Upper lobe of left lung (tissue), 6 donors: ENCODE results near the gene SRP68. TPM values are rescaled to one million over a fixed set of nuclear protein-coding genes. Genes with fewer than 3 reads are reported as not detected.

Source experiments
- ATAC-seq, 2 donors: fragments of 200-7000 bp; cut with Tn5 transposase; one replicate each; pipeline ENCODE4 v1.9.1; 2022; ENCODE audit warnings: mild to moderate bottlenecking in 2 of 2, moderate library complexity in 2 of 2; ENCODE audit not compliant: low FRiP score in 2 of 2
- DNase-seq, 2 donors: peaks; one replicate each; pipeline ENCODE4 v3.0.0-alpha.2; 2019 to 2020
- H3K27ac ChIP-seq, 4 donors: fragments of 200-600 bp; sonication (generic); one replicate each; pipeline ENCODE4 v1.5.1; 2016 to 2019
- H3K27me3 ChIP-seq, 4 donors: fragments of 200-600 bp; sonication (generic); one replicate each; pipeline ENCODE4 v1.5.1; 2017 to 2019
- H3K36me3 ChIP-seq, 4 donors: fragments of 200-600 bp; sonication (generic); one replicate each; pipeline ENCODE4 v1.5.1; 2016 to 2019
- H3K4me1 ChIP-seq, 4 donors: fragments of 200-600 bp; sonication (generic); one replicate each; pipeline ENCODE4 v1.5.1; 2018 to 2019
- H3K4me3 ChIP-seq, 4 donors: fragments of 200-600 bp; sonication (generic); one replicate each; pipeline ENCODE4 v1.5.1; 2017 to 2019; ENCODE audit warnings: mild to moderate bottlenecking in 2 of 4, moderate library complexity in 1 of 4
- H3K9me3 ChIP-seq, 4 donors: fragments of 200-600 bp; sonication (generic); one replicate each; pipeline ENCODE4 v1.5.1; 2018 to 2019
- EP300 ChIP-seq, 4 donors: sonication (generic); formaldehyde crosslinking; IDR thresholded peaks; one replicate each; pipeline ENCODE4 v1.5.1; 2017; ENCODE audit warnings: antibody characterized with exemption in 4 of 4, control low read depth in 2 of 4
- POLR2A ChIP-seq, 4 donors: fragments of 450-650 bp; IDR thresholded peaks; one replicate each; pipeline ENCODE4 v1.5.1; 2016 to 2017; ENCODE audit warnings: antibody characterized with exemption in 4 of 4, mild to moderate bottlenecking in 2 of 4
- POLR2AphosphoS5 ChIP-seq, 2 donors: sonication (generic); formaldehyde crosslinking; IDR thresholded peaks; one replicate each; pipeline ENCODE4 v1.5.1; 2017; ENCODE audit warnings: antibody characterized with exemption in 2 of 2
- WGBS, 2 donors: methylation state at CpG; one replicate each; pipeline ENCODE4 v1.1.5; 2017 to 2018; 5-methylcytosine and 5-hydroxymethylcytosine counted together
- total RNA-seq, 6 donors: library from RNA; depleted of rRNA in 4 of 6; stranded (reverse); fragments of >200 nt in 4 of 6; gene quantifications; one replicate each; pipeline versions ENCODE4 v1.1.0 to v1.2.1, GENCODE V29; 2016 to 2021
- TF ChIP-seq, protein P1 (sequence below), 6 experiments: fragments of 450-650 bp in 4 of 6; fragments of 200-600 bp in 2 of 6; sonication (generic) in 2 of 6; IDR thresholded peaks; one replicate each; pipeline ENCODE4 v1.5.1; 2016 to 2019; ENCODE audit warnings: antibody characterized with exemption in 6 of 6
- donor health status: DM: no; HTN: no; CAD: no; lungs with moderate emphysema.
- donor health status: DM: no; HTN: yes; CAD: no; lungs with severe emphysema.

Gene SRP68
- total RNA-seq, 6 donors from 2014 or later: 41.8 to 68.2 (median 56.1) TPM

- no peak for DNase-seq
- WGBS, 2 donors: 90 to 92% methylated on average over 7 of the region's 7 CpGs
- ATAC-seq: no peak
- Histone ChIP-seq H3K27me3 (no peaks in the 10 kb centered on the region), H3K36me3 (no peaks in the 10 kb centered on the region), H3K9me3 (no peaks in the 10 kb centered on the region), H3K4me3 (no peak overlapping the region), H3K4me1 (no peaks in the 10 kb centered on the region), H3K27ac (no peak overlapping the region)
- TF ChIP-seq, protein P1, sequence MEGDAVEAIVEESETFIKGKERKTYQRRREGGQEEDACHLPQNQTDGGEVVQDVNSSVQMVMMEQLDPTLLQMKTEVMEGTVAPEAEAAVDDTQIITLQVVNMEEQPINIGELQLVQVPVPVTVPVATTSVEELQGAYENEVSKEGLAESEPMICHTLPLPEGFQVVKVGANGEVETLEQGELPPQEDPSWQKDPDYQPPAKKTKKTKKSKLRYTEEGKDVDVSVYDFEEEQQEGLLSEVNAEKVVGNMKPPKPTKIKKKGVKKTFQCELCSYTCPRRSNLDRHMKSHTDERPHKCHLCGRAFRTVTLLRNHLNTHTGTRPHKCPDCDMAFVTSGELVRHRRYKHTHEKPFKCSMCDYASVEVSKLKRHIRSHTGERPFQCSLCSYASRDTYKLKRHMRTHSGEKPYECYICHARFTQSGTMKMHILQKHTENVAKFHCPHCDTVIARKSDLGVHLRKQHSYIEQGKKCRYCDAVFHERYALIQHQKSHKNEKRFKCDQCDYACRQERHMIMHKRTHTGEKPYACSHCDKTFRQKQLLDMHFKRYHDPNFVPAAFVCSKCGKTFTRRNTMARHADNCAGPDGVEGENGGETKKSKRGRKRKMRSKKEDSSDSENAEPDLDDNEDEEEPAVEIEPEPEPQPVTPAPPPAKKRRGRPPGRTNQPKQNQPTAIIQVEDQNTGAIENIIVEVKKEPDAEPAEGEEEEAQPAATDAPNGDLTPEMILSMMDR (IDR thresholded peaks at IDR 0.05): no peak
- TF ChIP-seq EP300 (IDR thresholded peaks at IDR 0.05): no peak
- TF ChIP-seq POLR2AphosphoS5 (IDR thresholded peaks at IDR 0.05): no peak
Observed at GRCh38 chr17:76115138-76115754, 42.9 kb upstream of the SRP68 start.

- Histone ChIP-seq H3K27ac (no peak overlapping the region), H3K9me3 (no peaks in the 10 kb centered on the region), H3K27me3 (no peaks in the 10 kb centered on the region), H3K4me1 (no peaks in the 10 kb centered on the region), H3K36me3 (no peaks in the 10 kb centered on the region), H3K4me3 (no peak overlapping the region)
- ATAC-seq (no peak), DNase-seq (no peak)
- 73 to 81% methylated on average over 2 of the region's 2 CpGs for WGBS, 2 donors
- TF ChIP-seq POLR2AphosphoS5 (IDR thresholded peaks at IDR 0.05) (no peak), EP300 (IDR thresholded peaks at IDR 0.05) (no peak), POLR2A (IDR thresholded peaks at IDR 0.05) (no peak)
- TF ChIP-seq, protein P1 (IDR thresholded peaks at IDR 0.05): no peak
Observed at GRCh38 chr17:76111956-76112355, 39.6 kb upstream of the SRP68 start.

DNA sequence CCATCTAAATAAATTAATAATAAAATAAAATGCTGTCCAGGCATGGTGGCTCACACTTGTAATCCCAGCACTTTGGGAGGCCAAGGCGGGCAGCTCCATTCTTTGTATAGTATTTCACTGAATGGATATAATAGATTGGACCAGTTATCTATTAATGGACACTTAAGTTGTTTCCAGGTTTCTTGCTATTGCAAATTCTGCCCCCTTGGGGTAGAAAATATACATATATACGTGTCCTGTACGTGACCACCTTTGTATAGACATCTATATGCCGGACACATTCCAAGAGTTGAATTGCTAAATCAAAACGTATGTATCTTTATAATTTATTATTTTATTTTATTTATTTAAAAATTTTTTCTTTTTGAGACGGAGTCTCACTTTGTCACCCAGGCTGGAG lies 35.2 kb upstream of the SRP68 start:
- ATAC-seq (no peak), DNase-seq (no peak)
- no peak overlapping the region for H3K4me3 ChIP-seq
- no peaks in the 10 kb centered on the region for H3K27me3 ChIP-seq
- 80 to 81% methylated on average over 6 of the region's 6 CpGs for WGBS, 2 donors
- TF ChIP-seq POLR2A (IDR thresholded peaks at IDR 0.05) (no peak), POLR2AphosphoS5 (IDR thresholded peaks at IDR 0.05) (no peak), EP300 (IDR thresholded peaks at IDR 0.05) (no peak)
- TF ChIP-seq, protein P1 (IDR thresholded peaks at IDR 0.05): no peak
- H3K36me3 ChIP-seq: no peaks in the 10 kb centered on the region
- H3K27ac ChIP-seq: no peak overlapping the region
- H3K9me3 ChIP-seq: no peaks in the 10 kb centered on the region
- peaks cover 9 to 16% (median 10%) of the 10 kb centered on the region in 4 donors for H3K4me1 ChIP-seq

- no peak overlapping the region for H3K4me3 ChIP-seq
- DNase-seq (no peak), ATAC-seq (no peak)
- H3K27me3 ChIP-seq: no peaks in the 10 kb centered on the region
- H3K27ac ChIP-seq: no peak overlapping the region
- H3K36me3 ChIP-seq: peaks cover 0 to 3% (median under 1%) of the 10 kb centered on the region in 4 donors
- WGBS, 2 donors: 81% methylated on average over 3 of the region's 3 CpGs
- TF ChIP-seq EP300 (IDR thresholded peaks at IDR 0.05) (no peak), POLR2AphosphoS5 (IDR thresholded peaks at IDR 0.05) (no peak), POLR2A (IDR thresholded peaks at IDR 0.05) (no peak)
- TF ChIP-seq, protein P1 (IDR thresholded peaks at IDR 0.05): no peak
- H3K4me1 ChIP-seq: peaks cover 16 to 24% (median 18%) of the 10 kb centered on the region in 4 donors
- no peaks in the 10 kb centered on the region for H3K9me3 ChIP-seq
Observed at GRCh38 chr17:76106703-76107102, 34.4 kb upstream of the SRP68 start.

- H3K36me3 ChIP-seq: peaks cover 3 to 21% (median 13%) of the 10 kb centered on the region in 4 donors
- peaks cover 16 to 28% (median 21%) of the 10 kb centered on the region in 4 donors for H3K4me1 ChIP-seq
- H3K4me3 ChIP-seq: no peak overlapping the region
- no peaks in the 10 kb centered on the region for H3K27me3 ChIP-seq
- DNase-seq (no peak), ATAC-seq (no peak)
- no peaks in the 10 kb centered on the region for H3K9me3 ChIP-seq
- 80 to 96% methylated on average over 4 of the region's 5 CpGs for WGBS, 2 donors
- H3K27ac ChIP-seq: no peak overlapping the region
- TF ChIP-seq, protein P1 (IDR thresholded peaks at IDR 0.05): no peak
- no peak for TF ChIP-seq POLR2AphosphoS5 (IDR thresholded peaks at IDR 0.05)
- no peak for TF ChIP-seq POLR2A (IDR thresholded peaks at IDR 0.05)
- TF ChIP-seq EP300 (IDR thresholded peaks at IDR 0.05): no peak
Observed at GRCh38 chr17:76104896-76105231, 32.5 kb upstream of the SRP68 start.
